GM21825 (cell line): ENCODE data around the gene LGALSL.

Source experiments
- ATAC-seq: cut with Tn5 transposase; IDR thresholded peaks from one replicate; pipeline ENCODE4 v1.9.1; 2021; ENCODE audit warnings: mild to moderate bottlenecking, moderate library complexity; ENCODE audit not compliant: unreplicated experiment

The LGALSL gene

DNA sequence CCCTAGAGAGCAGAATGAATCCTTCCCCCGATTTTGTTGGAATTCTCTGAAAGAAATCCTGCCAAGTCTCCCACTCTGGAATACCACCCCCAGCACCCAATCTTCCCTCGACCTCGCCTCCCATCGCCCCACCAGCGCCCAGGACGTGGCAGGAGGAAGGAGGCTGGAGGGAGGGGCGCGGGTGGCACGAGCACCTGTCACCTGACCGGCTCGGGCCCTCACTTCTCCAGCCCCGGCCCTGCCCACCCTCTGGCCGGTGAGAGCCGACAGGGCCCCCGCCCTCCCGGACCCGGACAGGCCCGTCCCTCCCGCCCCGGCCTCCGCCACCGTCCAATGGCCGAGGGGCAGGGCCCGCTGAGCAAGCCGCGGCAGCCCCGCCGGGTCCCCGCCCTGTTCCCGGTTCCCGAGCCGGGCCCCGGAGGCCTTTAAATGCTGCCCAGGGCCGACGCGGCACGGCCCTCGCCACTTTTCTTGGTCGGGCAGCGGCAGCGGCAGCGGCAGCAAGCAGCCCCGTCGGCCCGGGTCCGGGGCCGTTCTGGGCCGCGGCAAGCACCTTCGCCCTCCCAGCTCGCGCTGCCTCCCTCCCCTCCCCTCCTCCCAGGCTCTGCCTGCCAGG is at the start of gene LGALSL:
LGALSL (plus strand) TSS at position 393 of the 616 bp plus-strand sequence. CDS start 384 bp downstream, outside the sequence.
- peak; percentile 60 for ATAC-seq

DNA sequence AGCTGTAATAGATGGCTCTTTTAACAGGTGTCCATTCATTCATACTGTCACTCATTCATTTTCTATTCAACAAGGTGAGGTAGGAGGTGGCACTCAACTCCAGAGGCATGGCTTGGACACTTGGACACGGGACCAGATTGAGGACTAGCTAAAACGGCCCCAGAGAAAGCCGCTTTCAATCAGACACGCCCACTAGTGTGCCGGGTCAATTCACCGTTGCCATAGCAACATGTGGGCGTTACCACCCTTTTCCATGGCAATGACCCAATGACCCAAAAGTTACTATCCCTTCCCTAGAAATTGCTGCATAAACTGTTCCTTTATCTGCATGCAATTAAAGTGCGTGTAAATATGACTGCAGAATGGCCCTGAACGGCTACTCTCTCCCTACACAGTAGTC is 49.2 kb upstream of the LGALSL start:
- ATAC-seq = no peak

DNA sequence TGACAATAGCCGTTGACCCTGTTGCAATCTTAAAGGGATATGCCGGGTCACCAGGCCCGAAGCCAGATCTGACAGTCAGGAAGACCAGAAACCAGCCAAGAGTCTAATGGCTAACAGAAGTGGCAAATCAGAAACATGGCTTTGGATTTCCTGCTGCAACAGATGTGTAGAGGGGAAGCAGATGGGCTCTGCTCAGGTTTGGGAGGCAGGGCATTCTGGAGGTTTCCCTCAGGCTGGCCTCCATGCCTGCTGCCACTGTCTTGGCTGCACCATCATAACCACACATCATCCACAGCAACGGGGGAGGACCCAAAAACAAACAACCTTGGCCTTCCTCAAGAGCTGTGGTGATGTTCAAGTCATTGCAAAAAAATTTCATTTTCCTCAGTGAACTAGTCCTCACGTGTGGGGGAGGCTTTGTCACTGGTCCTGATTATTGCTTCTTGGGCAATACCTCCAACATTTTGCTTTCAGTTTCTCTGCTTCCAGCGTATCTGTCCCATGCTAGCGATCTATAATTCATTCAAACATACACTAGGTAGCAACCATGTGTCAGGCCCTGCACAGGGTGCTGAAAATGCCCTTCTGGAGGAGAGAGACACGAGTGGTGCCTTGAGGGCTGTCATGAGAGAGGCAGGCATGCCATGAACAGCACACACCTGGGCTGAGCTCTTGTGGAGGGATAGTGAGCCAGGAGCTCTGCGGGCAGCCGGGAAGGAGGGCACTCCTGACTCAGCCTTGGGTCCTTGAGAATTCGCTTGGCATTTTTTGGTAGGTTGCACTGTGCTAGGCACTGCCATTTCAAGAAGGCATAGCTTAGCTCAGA is 48.2 kb upstream of the LGALSL start:
- no peak for ATAC-seq

DNA sequence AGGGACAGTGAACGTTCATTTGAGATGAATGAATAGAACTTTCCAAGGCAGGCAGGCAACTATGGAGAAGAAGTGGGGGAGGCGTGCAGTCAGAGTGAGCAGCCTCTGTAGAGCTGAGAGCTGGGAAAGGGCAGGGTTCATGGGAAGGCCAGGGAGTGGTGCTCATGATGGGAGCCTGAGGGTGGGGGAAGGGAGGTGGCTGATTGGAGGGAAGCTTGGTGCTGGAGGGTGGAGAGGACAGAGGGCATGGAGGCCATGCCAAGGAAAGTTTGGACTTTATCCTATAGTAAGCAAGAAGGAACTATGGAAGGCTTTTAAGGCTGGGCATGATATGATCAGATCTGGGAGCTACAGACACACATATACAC is 47.6 kb upstream of the LGALSL start:
- no peak for ATAC-seq

DNA sequence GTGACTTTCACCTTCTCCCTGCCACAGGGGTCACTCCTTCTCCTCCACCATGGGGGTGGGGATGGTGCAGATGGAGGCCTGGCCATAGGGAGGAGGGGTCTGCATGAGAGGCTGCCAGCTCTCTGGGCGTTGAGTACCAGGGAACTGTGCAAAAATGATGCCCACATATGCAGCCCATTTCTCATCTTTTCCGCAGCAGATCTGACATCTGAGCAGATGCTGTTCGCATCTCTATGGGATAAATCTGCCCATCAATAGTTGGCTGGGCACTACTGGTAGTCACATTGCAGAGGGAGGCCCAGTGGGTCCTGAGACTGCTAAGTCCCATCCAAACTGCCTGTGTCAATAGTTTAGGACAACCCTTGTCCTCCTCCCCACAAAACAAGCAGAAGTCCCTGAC is 45.9 kb upstream of the LGALSL start:
- no peak for ATAC-seq

DNA sequence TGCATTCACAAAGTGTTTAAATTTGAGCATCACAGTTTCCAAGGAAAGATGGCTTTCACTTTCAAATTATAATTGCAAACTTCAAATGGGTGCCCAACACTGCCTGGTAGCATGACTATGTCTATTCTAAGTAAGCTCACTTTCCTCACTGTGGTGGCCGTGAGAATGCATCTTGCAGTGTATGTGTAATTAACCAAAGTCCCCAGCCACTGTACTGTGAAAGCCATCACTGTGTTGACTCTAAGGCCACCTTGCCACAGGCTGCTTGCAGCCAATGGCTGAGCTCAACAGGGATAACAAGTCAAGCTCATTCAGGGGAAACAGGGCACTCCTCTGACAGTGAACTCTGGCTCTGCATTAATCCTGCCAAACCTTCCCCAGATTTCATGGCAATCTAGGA is 43.3 kb upstream of the LGALSL start:
- ATAC-seq = no peak

DNA sequence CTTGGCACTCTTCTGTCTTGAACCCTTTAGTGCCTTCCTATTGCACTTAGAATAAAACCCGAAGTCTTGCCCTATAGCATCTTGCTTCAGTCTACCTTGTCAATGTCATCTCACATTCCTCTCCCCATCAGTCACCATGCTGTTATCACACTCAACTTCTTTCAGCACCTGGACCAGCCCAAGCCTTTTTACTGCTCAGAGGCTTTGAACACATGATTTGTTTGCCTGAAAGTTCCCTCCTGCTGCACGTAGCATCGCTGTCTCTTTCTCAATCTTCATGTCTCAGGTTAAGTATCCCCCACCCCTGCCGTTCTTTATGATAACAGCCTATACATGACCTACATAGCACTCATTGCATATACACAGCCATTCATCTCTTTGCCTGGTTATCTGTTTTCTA is 41.3 kb upstream of the LGALSL start:
- ATAC-seq = no peak

DNA sequence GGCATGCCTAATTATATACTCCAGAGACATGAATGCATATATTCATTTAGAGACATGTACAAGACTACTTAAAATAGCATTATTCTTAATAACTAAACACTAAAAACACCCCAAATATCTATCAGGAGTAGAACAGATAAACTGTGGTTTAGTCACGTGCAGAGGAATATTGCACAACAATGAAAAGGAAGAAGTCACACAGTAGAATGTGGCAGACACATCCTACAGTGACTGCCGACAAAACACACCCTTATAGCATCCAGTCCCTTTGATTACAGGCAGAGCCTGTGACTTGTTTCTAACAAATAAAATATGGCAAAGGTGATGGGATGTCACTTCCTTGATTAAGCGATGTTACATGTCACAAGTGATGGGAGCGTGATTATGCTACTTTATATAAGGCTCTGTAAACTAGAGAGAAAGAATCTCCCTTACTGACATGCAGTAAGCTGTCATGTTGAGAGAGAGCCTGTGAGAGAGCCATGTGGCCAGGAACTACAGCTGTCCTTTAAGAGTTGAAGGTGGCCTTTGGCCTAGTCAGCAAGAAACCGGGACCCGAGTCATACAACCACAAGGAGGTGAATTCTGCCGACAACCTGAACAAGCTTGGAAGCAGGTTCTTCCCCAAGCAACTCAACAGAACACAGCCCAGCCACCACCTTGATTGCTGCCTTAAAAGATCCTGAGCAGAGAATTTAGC is 39.1 kb upstream of the LGALSL start:
- ATAC-seq = no peak

DNA sequence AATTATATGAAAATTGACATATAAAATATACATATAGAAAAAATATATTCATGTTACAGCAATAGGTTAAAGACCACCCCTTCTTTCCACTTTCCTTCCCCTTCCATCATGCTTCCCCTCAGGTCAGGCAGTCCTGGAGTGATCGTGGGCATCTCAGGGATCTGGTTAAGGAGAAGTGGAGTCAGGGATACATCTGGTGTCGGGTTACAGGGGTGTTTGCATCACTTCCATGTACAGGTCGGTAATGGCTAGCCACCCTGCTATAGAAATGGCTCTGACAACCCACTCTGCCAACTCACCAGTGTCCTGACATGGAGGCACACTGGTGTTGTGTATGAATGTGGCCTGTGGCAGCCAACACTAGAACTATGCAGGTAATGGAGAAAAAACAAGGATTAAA is 36.3 kb upstream of the LGALSL start:
- ATAC-seq = no peak

DNA sequence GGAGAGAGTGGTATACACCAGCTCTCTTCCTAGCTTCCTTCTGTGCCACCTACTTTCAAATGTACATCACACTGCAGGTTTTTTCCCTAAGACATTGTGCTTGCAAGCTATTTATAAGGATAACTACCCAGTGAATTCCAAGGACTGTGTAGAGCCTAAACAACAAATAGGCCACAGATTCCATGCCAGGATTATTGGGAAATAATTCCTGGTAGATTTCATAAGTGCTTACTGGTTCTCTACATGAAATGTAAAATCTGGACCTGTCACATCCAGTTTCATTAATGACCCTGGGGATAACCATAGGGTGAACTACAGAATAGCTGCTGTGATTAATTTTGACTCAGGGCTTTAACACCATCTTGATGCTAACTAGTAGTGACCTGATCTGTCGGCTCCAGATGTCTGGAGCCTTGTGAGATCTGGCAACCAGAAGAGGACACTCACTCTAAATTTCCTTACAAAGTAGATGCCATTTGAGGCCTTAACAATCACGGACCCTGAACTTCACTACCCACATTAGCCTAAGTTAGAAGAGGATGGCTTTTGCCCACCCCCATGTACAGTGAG is 34.3 kb upstream of the LGALSL start:
- ATAC-seq = no peak

DNA sequence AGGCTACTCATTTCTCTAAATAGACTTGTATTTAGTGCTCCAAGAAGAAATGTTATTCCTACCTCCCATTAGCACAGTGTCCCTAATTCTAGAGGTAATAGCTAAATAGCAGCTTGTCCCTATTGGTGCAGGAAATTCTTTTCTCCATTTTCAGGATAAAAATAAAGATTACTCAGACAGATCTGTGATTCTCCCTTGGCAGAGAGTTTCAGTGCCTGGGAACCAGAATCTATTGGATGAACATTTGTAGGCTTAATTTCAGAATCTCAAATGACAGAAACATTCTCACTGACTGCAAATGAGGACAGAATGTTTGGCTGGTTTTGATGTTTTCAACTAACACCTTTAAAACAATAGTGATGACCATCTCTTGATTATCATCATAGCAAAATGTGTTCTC is 33.3 kb upstream of the LGALSL start:
- ATAC-seq = no peak

DNA sequence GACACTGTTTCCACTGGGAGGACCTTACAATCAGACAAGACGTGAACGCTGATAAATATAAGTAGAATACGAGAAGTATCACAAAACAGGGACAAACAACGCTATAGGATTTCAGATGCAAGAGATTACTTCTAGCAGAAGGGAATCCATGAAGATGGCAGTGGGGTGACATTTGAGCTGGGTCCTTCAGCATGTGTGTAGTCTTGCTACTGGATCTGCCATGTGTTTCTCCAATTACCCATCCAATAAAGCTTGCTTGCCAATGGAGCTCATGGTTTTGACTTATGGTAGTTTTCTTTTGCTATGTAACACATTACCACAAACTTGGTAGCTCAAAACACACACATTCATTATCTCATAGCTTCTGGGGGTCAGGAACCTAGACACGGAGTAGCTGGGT is 32.8 kb upstream of the LGALSL start:
- no peak for ATAC-seq

DNA sequence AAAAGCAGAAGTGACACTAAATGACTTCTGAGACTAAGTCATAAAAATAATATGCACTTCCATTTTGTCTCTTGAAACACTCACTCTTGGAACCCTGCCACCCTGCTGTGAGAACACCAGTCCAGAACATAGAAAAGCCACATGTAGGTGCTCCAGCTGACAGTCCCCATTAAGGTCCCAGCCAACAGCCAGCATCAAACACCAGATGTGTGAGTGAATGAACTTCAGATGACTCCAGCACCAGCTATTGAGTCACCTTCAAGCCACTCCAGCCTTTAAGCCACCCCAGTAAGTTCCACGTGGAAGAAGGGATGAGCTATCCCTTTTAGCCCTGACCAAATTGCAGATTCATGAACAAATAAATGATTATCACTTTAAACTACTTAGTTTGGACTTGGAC is 31.5 kb upstream of the LGALSL start:
- ATAC-seq = no peak

DNA sequence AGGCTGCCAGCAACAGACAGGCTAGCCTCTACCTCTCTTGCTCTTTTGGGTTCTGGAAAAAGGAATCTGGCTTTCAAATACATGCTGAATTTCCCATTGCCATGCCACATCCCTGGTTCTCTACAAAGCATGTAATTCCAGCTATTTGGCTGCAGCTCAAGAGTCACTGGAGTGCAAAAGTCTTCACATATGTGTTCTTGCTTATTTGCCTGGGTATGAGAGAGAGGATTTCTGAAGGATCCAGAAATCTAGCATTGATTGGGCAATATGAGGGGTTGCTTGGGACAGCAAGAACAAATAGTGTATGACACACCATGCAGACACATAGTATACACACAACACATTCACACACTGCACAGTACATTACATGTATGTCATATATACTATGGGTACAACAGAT is 30.7 kb upstream of the LGALSL start:
- ATAC-seq = no peak

DNA sequence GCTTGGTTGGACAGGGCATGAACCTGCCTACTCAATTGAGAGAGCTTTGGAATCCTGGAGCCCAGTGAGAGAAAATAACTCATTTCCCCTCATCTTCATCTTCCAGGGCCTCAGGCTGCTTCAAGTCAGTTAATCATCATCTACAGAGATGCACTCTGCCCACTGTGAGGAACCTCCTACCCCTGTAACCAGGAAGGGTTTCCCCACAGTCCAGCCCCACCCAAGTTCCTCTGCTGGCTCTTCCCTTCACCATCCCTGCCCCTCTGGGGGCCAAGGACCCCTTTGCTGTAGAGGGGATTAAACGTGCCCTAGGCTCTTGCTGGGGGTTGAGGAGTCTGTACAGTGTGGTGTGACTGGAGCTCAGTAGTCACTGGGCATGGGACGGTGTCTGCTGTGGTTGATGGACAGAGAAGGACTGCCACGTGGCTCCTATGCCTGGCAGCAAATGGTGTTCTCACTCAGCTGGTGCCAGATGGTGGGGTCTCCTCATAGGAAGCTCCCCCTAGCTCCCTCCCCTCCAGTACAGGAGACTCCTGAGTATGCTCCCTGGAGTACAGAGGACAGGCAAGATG is 29.5 kb upstream of the LGALSL start:
- no peak for ATAC-seq

DNA sequence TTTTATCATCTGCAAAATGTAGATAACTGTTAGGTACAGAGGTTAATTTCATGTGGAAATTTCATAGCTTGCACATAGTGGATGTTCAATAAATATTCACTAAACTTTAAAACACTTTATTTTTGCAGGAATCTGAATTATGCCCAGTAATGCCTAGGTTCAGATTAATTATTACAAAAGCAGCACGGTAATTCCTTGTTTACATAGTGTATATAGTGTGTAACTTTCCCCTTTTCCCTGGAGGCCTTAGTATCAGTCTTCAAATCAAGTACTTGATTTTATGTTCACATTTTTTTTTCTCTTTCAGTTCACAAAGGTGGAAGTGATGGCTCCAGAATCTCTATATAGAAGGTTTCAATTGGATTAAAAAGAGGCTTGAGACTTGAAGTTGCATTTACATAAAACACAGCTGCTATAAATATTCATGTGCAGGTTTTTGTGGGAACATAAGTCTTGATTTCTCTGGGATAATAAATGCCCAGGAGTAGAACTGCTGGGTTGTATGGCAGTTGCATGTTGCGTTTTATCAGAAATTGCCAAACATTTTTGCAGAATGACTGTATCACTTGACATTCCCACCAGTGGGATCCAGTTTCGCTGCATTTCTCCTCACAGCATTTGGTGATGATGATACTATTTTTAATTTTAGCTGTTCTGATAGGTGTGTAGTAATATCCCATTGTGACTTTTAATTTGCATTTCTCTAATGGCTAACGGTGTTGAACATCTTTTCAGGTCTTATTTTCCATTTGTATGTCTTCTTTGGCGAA is 27.6 kb upstream of the LGALSL start:
- no peak for ATAC-seq

DNA sequence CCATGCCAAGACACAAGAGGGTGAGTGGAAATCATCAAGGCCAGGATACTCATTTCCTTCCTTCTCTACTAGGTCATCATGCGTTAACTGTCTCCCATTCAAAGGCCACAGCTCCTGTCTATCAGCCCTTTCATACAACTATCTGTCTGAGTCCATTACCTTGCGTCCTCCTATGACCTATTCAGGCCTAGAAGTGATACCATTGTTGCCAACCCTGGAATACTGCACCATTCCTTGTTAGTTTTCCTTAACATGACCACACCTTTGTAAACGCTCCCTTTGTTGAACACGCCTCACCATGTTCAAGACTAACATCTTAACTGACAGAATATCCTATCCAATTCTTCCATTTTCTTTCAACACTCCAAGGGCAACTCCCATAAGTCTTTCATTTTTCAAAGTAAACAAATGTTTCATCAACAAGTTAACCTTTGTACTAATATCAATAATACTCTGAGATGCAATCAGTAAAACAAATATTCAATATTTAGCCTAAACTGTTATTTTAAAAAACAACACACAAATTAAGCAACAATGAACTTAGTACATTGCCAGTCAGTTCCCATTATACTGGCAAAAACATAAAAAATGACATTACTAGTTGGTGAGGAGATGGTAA is 19.8 kb upstream of the LGALSL start:
- ATAC-seq = no peak

DNA sequence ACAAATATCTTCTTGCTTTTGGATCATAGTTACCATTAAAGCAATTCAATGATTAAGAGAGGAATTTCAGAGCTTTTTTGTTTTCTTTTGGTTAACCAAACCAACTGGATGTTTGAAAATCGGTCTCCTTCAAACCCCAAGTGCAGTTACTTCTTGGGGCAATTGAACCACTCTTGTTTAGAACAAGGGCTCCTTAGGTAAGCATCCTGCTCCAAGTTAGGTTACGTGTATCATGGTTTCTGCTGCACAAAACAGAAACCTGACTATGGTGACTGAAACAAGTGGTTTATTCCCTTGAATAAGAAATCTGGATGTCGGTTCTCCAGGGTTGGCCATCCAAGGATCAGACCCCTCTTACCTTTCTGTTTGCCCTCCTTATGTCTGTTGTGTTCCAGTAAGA is 16.1 kb upstream of the LGALSL start:
- no peak for ATAC-seq

DNA sequence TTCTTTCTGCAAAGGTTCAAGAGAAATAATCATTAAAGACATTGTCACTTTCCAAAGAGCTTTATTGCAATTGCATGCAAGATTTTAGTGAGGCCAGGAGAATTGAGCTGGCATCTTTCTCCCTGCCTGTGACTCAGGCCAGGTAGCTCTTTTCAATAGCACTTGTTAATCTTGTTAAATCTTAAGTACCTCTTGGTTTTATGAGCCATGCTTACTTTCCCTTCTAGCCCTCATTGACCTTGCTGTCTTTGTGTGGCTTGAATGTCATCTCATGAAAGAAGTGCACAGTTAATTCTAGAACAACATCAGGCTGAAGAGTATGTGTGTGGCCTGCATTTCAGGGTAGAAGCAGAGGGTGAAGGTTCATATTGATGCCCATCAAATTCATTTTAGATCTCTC is 14.8 kb upstream of the LGALSL start:
- ATAC-seq = no peak

DNA sequence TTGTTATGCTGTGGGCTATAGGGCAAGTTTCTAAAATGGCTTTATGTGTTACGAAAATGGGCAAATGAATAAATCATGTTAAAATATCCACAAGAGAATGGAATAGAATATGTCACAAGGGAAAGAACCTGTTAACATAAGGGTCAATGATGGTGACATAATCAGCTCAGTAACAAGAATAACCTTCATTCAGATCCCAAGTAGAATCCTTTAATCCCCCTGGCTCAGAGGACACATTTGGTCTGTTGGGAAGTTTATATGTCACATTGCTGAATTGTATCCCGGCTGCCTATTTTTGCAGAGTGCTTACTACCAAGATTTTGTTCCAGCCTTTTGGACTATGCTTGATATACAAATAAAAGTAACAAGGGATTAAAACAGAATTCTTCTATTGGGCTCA is 13.1 kb upstream of the LGALSL start:
- no peak for ATAC-seq
